HG03457 (cell line): ENCODE data around the gene MYOG.

Source experiments
- ATAC-seq: cut with Tn5 transposase; IDR thresholded peaks from one replicate; pipeline ENCODE4 v1.9.1; 2021; ENCODE audit warnings: moderate number of reproducible peaks; ENCODE audit not compliant: unreplicated experiment

The MYOG gene

GRCh38 chr1:203090421-203091198, 4.8 kb upstream of the MYOG start:
- ATAC-seq: no peak

GRCh38 chr1:203089651-203090045, 3.8 kb upstream of the MYOG start:
- ATAC-seq: no peak

GRCh38 chr1:203089001-203089650, 3.3 kb upstream of the MYOG start:
- no peak for ATAC-seq

- no peak for ATAC-seq
Observed at GRCh38 chr1:203088441-203088840, 2.6 kb upstream of the MYOG start.

- no peak for ATAC-seq
Observed at GRCh38 chr1:203086992-203087763, 1.4 kb upstream of the MYOG start.

GRCh38 chr1:203084588-203085527, 954 bp downstream of the MYOG start:
- no peak for ATAC-seq

- ATAC-seq: no peak
Observed at GRCh38 chr1:203083463-203083921, 2.3 kb downstream of the MYOG start.

- no peak for ATAC-seq
Observed at GRCh38 chr1:203082571-203083462, 3.0 kb downstream of the MYOG start.

- ATAC-seq: no peak
Observed at GRCh38 chr1:203082231-203082505, 3.6 kb downstream of the MYOG start.

GRCh38 chr1:203081465-203082230, 4.2 kb downstream of the MYOG start:
- no peak for ATAC-seq

GRCh38 chr1:203080456-203080855, 5.4 kb downstream of the MYOG start:
- no peak for ATAC-seq

- ATAC-seq: no peak
Observed at GRCh38 chr1:203078478-203078877, 7.3 kb downstream of the MYOG start.

- no peak for ATAC-seq
Observed at GRCh38 chr1:203077956-203078355, 7.9 kb downstream of the MYOG start.

GRCh38 chr1:203077367-203077766, 8.4 kb downstream of the MYOG start:
- ATAC-seq: no peak

GRCh38 chr1:203076031-203076511, 9.7 kb downstream of the MYOG start:
- no peak for ATAC-seq

GRCh38 chr1:203075236-203076030, 10.4 kb downstream of the MYOG start:
- no peak for ATAC-seq

- ATAC-seq: no peak
Observed at GRCh38 chr1:203074610-203075009, 11.2 kb downstream of the MYOG start.

GRCh38 chr1:203073469-203073868, 12.3 kb downstream of the MYOG start:
- no peak for ATAC-seq
